Naive thymus-derived CD4-positive, alpha-beta T cell (primary cell): ENCODE measurements around the gene ZNF532. TPM values are rescaled to one million over a fixed set of nuclear protein-coding genes. Genes with fewer than 3 reads are reported as not detected.

Experiments used
- ATAC-seq: fragments of 150-1000 bp; cut with Tn5 transposase; 2 replicates; pipeline ENCODE4 v1.10.0; 2021; ENCODE audit warnings: mild to moderate bottlenecking, moderate library complexity
- CTCF ChIA-PET: fragments of 350-600 bp; sonication (Branson Sonifier 250); formaldehyde crosslinking; loops from one replicate; lab custom pipeline; 2021; ENCODE audit warnings: antibody characterized with exemption; lab: Charles Lee
- POLR2A ChIA-PET: fragments of 350-600 bp; sonication (Branson Sonifier 250); formaldehyde crosslinking; loops from one replicate; lab custom pipeline; 2021; ENCODE audit warnings: antibody characterized with exemption, inconsistent platforms; lab: Charles Lee
- DNase-seq, 9 donors: peaks; one replicate each; pipeline versions ENCODE4 v3.0.0 to v3.0.0-alpha.2; 2020 to 2022; ENCODE audit warnings: mixed read lengths in 1 of 9
- H3K27ac ChIP-seq: one replicate; pipeline ENCODE4 v1.7.0; 2013; ENCODE audit warnings: mild to moderate bottlenecking, low read depth, low read length, moderate library complexity
- H3K27me3 ChIP-seq, 2 donors: one replicate each; pipeline ENCODE4 v1.7.0; 2013; ENCODE audit warnings: low read length in 2 of 2, mild to moderate bottlenecking in 2 of 2, moderate library complexity in 2 of 2; ENCODE audit not compliant: control insufficient read depth in 2 of 2, insufficient read depth in 2 of 2
- H3K36me3 ChIP-seq, 3 experiments: 1 replicate in 2 of 3; 2 replicates in 1 of 3; pipeline ENCODE4 v1.7.0; 2013; ENCODE audit warnings: low read length in 3 of 3, mild to moderate bottlenecking in 3 of 3, moderate library complexity in 1 of 3; ENCODE audit not compliant: insufficient read depth in 3 of 3, control insufficient read depth in 2 of 3
- H3K4me1 ChIP-seq, 2 donors: one replicate each; pipeline ENCODE4 v1.7.0; 2013; ENCODE audit warnings: low read length in 2 of 2, mild to moderate bottlenecking in 2 of 2, moderate library complexity in 1 of 2; ENCODE audit not compliant: control insufficient read depth in 2 of 2, insufficient read depth in 2 of 2
- H3K4me3 ChIP-seq: 2 replicates; pipeline ENCODE4 v1.7.0; 2013; ENCODE audit warnings: mild to moderate bottlenecking, low read length
- H3K9me3 ChIP-seq, 3 experiments: 1 replicate in 2 of 3; 2 replicates in 1 of 3; pipeline ENCODE4 v1.7.0; 2013; ENCODE audit warnings: low read length in 3 of 3; ENCODE audit not compliant: control insufficient read depth in 2 of 3
- H3K27ac Mint-ChIP-seq, 9 donors: one replicate each; pipeline ENCODE4 v1.8.0; 2020 to 2022; ENCODE audit warnings: mixed read lengths in 9 of 9, mild to moderate bottlenecking in 8 of 9, moderate library complexity in 5 of 9, inconsistent platforms in 2 of 9
- H3K27me3 Mint-ChIP-seq, 5 donors: one replicate each; pipeline ENCODE4 v1.8.0; 2021 to 2022; ENCODE audit warnings: mixed read lengths in 5 of 5, mild to moderate bottlenecking in 1 of 5
- H3K36me3 Mint-ChIP-seq, 5 donors: one replicate each; pipeline ENCODE4 v1.8.0; 2020 to 2022; ENCODE audit warnings: mixed read lengths in 5 of 5, mild to moderate bottlenecking in 3 of 5, inconsistent platforms in 1 of 5
- H3K4me1 Mint-ChIP-seq, 7 donors: one replicate each; pipeline ENCODE4 v1.8.0; 2020 to 2022; ENCODE audit warnings: mixed read lengths in 7 of 7, mild to moderate bottlenecking in 3 of 7, inconsistent platforms in 1 of 7
- H3K4me3 Mint-ChIP-seq, 10 donors: one replicate each; pipeline ENCODE4 v1.8.0; 2020 to 2022; ENCODE audit warnings: mild to moderate bottlenecking in 10 of 10, mixed read lengths in 10 of 10, moderate library complexity in 6 of 10, inconsistent platforms in 2 of 10
- H3K9me3 Mint-ChIP-seq, 11 donors: one replicate each; pipeline ENCODE4 v1.8.0; 2020 to 2022; ENCODE audit warnings: mixed read lengths in 11 of 11, mild to moderate bottlenecking in 4 of 11, inconsistent platforms in 1 of 11, moderate library complexity in 1 of 11
- intact Hi-C, 2 donors: fragments of 100-400 bp; cut with micrococcal nuclease; formaldehyde crosslinking; loops; one replicate each; pipeline ENCODE4 v1.15.1; 2023
- polyA plus RNA-seq, 2 donors: library from polyadenylated mRNA; unstranded; fragments of 300-500 nt; fragmentation: Illumina TruSeq; gene quantifications; one replicate each; pipeline ENCODE4 v1.2.3, GENCODE V29; 2021
- total RNA-seq, 6 experiments: library from RNA in 5 of 6; stranded (reverse) in 5 of 6; gene quantifications; 1 replicate in 5 of 6; 2 replicates in 1 of 6; pipeline ENCODE4 v1.2.3 and lab custom pipeline; 2021 to 2026

Gene ZNF532, protein sequence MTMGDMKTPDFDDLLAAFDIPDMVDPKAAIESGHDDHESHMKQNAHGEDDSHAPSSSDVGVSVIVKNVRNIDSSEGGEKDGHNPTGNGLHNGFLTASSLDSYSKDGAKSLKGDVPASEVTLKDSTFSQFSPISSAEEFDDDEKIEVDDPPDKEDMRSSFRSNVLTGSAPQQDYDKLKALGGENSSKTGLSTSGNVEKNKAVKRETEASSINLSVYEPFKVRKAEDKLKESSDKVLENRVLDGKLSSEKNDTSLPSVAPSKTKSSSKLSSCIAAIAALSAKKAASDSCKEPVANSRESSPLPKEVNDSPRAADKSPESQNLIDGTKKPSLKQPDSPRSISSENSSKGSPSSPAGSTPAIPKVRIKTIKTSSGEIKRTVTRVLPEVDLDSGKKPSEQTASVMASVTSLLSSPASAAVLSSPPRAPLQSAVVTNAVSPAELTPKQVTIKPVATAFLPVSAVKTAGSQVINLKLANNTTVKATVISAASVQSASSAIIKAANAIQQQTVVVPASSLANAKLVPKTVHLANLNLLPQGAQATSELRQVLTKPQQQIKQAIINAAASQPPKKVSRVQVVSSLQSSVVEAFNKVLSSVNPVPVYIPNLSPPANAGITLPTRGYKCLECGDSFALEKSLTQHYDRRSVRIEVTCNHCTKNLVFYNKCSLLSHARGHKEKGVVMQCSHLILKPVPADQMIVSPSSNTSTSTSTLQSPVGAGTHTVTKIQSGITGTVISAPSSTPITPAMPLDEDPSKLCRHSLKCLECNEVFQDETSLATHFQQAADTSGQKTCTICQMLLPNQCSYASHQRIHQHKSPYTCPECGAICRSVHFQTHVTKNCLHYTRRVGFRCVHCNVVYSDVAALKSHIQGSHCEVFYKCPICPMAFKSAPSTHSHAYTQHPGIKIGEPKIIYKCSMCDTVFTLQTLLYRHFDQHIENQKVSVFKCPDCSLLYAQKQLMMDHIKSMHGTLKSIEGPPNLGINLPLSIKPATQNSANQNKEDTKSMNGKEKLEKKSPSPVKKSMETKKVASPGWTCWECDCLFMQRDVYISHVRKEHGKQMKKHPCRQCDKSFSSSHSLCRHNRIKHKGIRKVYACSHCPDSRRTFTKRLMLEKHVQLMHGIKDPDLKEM (N-terminal part only)
- 10 to 100 TPM in 4 of 5 experiments, under 1 TPM in 1; 0.89 to 15.7 (median 14.3) TPM for total RNA-seq
- polyA plus RNA-seq: under 1 TPM in 1 of 2 donors, not detected in 1; 0.28 TPM
- 16.7 reads per million, percentile 46 among the genes with 10 or more reads in this experiment for total RNA-seq (lab: John Stamatoyannopoulos, UW)

- Mint-ChIP-seq H3K36me3 (peaks cover 0 to 12% (median 0%) of the 10 kb centered on the region in 5 donors), H3K27ac (peak within 1 kb of the TSS in 1 of 9 donors; percentile 71), H3K27me3 (peaks cover 48 to 87% (median 70%) of the 10 kb centered on the region in 5 donors), H3K4me1 (peaks cover 4 to 22% (median 13%) of the 10 kb centered on the region in 7 donors), H3K9me3 (peaks cover 0 to 11% (median 4%) of the 10 kb centered on the region in 11 donors), H3K4me3 (peak within 1 kb of the TSS in 9 of 10 donors; percentile 21 to 78 (median 60))
- Histone ChIP-seq H3K4me1 (peaks cover 6 to 8% of the 10 kb centered on the region in 2 donors), H3K27ac (no peak within 1 kb of the TSS), H3K9me3 (no peaks in the 10 kb centered on the region), H3K36me3 (no peaks in the 10 kb centered on the region), H3K4me3 (no peak within 1 kb of the TSS), H3K27me3 (peaks cover 0 to 4% of the 10 kb centered on the region in 2 donors)
- peak; percentile 28 for ATAC-seq
- DNase-seq: peak in 3 of 9 donors; percentile 15 to 35 (median 27)
- CTCF ChIA-PET: no interaction called here
- POLR2A ChIA-PET: interaction anchor here (0.6 kb wide), 1 partner anchor 17 kb away, joined by 3 read pairs; no protein-coding TSS in a partner anchor
- intact Hi-C loops: loop anchor here in 1 of 2 donors (2.0 kb wide), 1 partner anchor 274 kb away; the partner anchor contains the start of gene SEC11C
These were observed at the start of gene ZNF532 for GRCh38 chr18:58864146-58865032. Gene ZNF532 (plus strand): TSS chr18:58864877. CDS start in a region left out here.

GRCh38 chr18:58819051-58819450, 45.6 kb upstream of the ZNF532 start:
- Mint-ChIP-seq H3K4me1 (peaks cover 12 to 21% (median 17%) of the 10 kb centered on the region in 7 donors), H3K27ac (peak overlapping the region in 5 of 9 donors; percentile 13 to 83 (median 76)), H3K4me3 (peak overlapping the region in 8 of 10 donors; percentile 4 to 75 (median 27)), H3K9me3 (peaks cover 0 to 6% (median 2%) of the 10 kb centered on the region in 11 donors), H3K27me3 (peaks cover 58 to 80% (median 71%) of the 10 kb centered on the region in 5 donors), H3K36me3 (no peaks in the 10 kb centered on the region)
- ATAC-seq (peak; percentile 82), DNase-seq (peak in 7 of 9 donors; percentile 47 to 84 (median 78))
- Histone ChIP-seq H3K27me3 (peaks cover 3 to 14% of the 10 kb centered on the region in 2 donors), H3K4me1 (peaks cover 0 to 16% of the 10 kb centered on the region in 2 donors), H3K4me3 (no peak overlapping the region), H3K27ac (no peak overlapping the region), H3K9me3 (no peaks in the 10 kb centered on the region), H3K36me3 (no peaks in the 10 kb centered on the region)
- CTCF ChIA-PET: interaction anchor here (0.6 kb wide), 1 partner anchor 295 kb away, joined by 3 read pairs; no protein-coding TSS in a partner anchor
- intact Hi-C loops: loop anchor here in 1 of 2 donors (1.0 kb wide), 1 partner anchor 44 kb away; no protein-coding TSS in a partner anchor
- POLR2A ChIA-PET: no interaction called here

DNA sequence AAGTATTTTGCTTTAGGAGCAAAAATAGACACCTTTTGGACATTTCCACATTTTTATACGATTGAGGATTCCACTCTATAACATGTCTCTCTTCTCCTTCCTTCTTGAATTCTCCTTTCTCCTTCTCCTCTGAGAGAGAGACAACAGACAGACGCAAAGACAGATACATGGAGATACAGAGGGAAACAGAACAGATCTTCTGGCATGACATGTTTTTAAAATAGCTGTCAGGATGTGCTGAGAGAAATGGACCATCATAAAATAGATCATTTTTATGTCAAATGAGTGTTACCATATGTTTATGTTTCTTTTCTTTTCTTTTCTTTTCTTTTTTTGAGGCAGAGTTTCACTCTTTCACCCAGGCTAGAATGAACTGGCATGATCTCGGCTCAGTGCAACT, 44.4 kb upstream of the ZNF532 start:
- peaks cover 0 to 16% of the 10 kb centered on the region in 2 donors for H3K4me1 ChIP-seq
- no peak for ATAC-seq

DNA sequence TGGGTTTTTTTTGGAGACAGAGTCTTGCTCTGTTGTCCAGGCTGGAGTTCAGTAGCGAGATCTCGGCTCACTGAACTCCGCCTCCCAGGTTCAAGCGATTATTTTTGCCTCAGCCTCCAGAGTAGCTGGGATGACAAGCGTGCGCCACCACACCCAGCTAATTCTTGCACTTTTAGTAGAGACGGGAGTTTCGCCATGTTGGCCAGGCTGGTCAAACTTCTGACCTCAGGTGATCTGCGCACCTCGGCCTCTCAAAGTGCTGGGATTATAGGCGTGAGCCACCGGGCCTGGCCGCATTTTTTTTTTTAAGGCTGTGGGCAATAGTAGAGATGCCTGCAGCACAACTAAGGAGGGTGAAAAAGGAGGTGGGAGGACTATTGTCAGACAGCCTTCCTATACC, 41.7 kb upstream of the ZNF532 start:
- peaks cover 12 to 22% (median 20%) of the 10 kb centered on the region in 7 donors for H3K4me1 Mint-ChIP-seq
- ATAC-seq (no peak), DNase-seq (no peak)
- no peak overlapping the region for H3K4me3 ChIP-seq
- no peak overlapping the region for H3K27ac Mint-ChIP-seq
- no peak overlapping the region for H3K4me3 Mint-ChIP-seq
- H3K27ac ChIP-seq: no peak overlapping the region
- H3K27me3 Mint-ChIP-seq: peaks cover 47 to 74% (median 56%) of the 10 kb centered on the region in 5 donors
- H3K27me3 ChIP-seq: peaks cover 3 to 13% of the 10 kb centered on the region in 2 donors
- no peaks in the 10 kb centered on the region for H3K36me3 Mint-ChIP-seq
- ChIA-PET CTCF (no interaction called here), POLR2A (no interaction called here)
- intact Hi-C loops: no loop called here
- H3K9me3 ChIP-seq: no peaks in the 10 kb centered on the region
- H3K36me3 ChIP-seq: no peaks in the 10 kb centered on the region
- peaks cover 0 to 16% of the 10 kb centered on the region in 2 donors for H3K4me1 ChIP-seq
- peaks cover 0 to 6% (median 0%) of the 10 kb centered on the region in 11 donors for H3K9me3 Mint-ChIP-seq

More for the DNA sequence above, 44.4 kb upstream of the ZNF532 start:
- DNase-seq: no peak
- Mint-ChIP-seq H3K27ac (no peak overlapping the region), H3K4me3 (peak overlapping the region in 2 of 10 donors; percentile 1 to 29), H3K36me3 (no peaks in the 10 kb centered on the region), H3K27me3 (peaks cover 53 to 78% (median 67%) of the 10 kb centered on the region in 5 donors), H3K4me1 (peaks cover 12 to 22% (median 20%) of the 10 kb centered on the region in 7 donors), H3K9me3 (peaks cover 0 to 6% (median 0%) of the 10 kb centered on the region in 11 donors)
- Histone ChIP-seq H3K9me3 (no peaks in the 10 kb centered on the region), H3K4me3 (no peak overlapping the region), H3K36me3 (no peaks in the 10 kb centered on the region), H3K27me3 (peaks cover 3 to 14% of the 10 kb centered on the region in 2 donors), H3K27ac (no peak overlapping the region)
- ChIA-PET POLR2A (no interaction called here), CTCF (interaction anchor here (0.6 kb wide), 1 partner anchor 299 kb away, joined by 3 read pairs; no protein-coding TSS in a partner anchor)
- intact Hi-C loops: no loop called here

GRCh38 chr18:58823412-58823811, 41.3 kb upstream of the ZNF532 start:
- peaks cover 0 to 6% (median 0%) of the 10 kb centered on the region in 11 donors for H3K9me3 Mint-ChIP-seq
- H3K4me1 Mint-ChIP-seq: peaks cover 12 to 22% (median 20%) of the 10 kb centered on the region in 7 donors
- peaks cover 0 to 16% of the 10 kb centered on the region in 2 donors for H3K4me1 ChIP-seq
- POLR2A ChIA-PET: no interaction called here
- ATAC-seq (no peak), DNase-seq (no peak)
- H3K36me3 Mint-ChIP-seq: no peaks in the 10 kb centered on the region
- H3K36me3 ChIP-seq: no peaks in the 10 kb centered on the region
- H3K27ac Mint-ChIP-seq: no peak overlapping the region
- no peak overlapping the region for H3K4me3 Mint-ChIP-seq
- intact Hi-C loops: no loop called here
- no peak overlapping the region for H3K27ac ChIP-seq
- H3K27me3 Mint-ChIP-seq: peaks cover 45 to 74% (median 58%) of the 10 kb centered on the region in 5 donors
- H3K9me3 ChIP-seq: no peaks in the 10 kb centered on the region
- CTCF ChIA-PET: no interaction called here
- H3K4me3 ChIP-seq: no peak overlapping the region
- peaks cover 3 to 13% of the 10 kb centered on the region in 2 donors for H3K27me3 ChIP-seq
